ENCODE data around the gene KCNC4.

The KCNC4 gene

DNA sequence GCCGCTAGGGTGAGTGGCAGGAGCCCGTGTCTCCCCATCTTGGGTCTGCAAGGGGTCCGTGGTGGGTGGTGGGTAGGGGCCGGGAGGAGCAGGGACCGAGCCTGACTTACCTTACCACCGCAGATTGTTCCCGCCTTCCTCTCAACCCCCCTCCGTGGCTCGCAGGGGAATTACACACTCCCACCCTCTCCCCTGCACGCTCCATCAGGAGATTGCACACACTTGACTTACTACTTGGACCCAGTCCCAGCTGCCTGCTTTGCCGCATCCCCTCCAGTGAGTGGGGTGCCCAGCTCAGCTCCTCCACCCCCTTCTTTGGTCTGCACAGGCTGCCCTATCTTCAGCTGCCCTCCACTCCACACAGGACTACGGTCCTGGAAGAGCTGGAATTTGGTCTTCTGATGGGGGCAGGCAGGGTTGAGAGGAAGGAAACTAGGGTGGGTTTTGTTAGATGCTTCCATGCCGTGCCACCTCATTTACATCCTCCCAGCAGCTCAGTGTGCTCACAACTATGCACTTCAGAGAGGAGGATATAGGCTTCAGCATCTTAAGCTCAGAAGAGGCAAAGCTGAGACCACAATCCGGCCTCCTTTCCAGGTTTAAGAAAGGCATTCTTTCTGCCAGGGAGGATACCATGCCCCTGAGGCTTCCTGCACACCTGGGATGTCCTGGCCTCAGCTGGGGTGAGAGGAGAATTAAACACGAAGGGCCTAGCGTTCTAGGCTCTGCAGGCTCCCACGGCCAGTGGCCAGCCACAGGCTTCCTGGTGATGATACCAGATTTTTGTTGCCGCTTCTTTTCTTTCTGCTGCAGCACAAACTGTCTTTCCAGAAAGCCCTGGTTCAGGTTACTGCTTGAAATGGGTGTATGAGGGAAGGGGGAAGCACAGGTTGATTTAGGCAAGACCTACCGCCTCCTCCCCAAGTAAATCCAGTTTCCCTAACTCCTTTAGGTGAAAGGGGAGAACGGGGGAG lies 2.3 kb downstream of the KCNC4 start:
- no peak for DNase-seq

DNA sequence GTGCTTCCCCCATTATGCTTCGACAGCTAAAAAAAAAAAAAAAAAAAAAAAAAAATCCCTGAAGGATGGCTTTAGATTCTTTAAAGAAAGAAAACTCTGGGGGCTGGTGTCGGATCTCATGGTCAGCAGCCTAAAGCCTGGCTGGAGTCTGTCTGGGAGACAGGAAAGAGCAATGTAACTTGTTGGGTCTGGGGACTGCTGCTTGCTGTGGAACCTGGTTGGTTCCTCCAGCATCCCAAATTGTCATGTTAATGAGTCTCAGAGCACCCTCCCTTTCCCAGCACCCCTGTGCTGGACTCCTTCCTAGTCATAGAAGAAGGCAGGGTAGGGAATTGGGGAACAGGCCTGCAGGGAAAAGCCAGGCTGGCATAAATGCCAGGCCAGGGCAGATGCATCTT lies 3.0 kb downstream of the KCNC4 start:
- no peak for DNase-seq

DNA sequence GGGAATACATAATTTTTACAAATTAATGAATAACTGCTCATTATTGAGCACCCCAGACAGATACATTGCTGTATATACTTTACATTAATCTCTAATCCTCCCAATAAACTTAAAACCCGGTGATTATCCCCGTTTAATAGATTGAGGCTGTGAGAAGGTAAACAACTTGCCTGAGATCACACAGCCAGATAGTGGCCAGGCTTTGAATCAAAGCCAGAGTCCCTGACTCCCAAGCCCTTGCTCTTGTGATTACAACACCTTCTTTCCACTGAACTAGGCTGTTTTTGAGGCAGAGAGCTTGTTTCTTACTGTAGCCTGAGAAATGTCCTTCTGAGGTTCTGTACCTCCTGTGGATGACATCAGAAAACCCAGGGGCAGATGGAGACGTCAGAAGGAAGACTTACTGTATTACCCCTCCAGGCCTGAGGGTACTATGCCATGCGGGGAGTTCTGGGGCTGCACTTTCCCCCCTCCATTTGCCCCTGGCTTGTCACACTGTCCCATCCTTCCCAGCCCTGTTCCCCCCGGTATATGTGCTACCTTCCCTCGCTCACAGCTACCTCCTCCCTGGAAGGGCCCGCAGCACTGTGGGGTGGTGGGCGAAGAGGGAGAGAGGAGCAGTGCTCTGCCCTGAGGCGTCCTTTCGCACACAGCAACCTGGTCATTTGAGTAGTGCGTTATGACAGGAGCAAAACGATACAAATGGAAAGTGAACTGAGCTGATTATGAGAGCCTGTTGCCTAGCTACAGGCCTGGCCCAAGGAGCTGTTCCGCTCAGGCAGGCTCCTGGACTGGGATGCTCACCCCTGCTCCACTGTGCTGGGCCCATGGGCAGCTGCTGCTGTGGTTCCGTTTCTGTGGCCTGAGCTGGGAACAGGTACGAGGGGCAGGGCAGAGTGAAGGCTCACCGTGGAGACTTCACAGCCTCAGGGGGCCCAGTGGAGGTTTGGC lies 4.6 kb downstream of the KCNC4 start:
- DNase-seq: no peak

DNA sequence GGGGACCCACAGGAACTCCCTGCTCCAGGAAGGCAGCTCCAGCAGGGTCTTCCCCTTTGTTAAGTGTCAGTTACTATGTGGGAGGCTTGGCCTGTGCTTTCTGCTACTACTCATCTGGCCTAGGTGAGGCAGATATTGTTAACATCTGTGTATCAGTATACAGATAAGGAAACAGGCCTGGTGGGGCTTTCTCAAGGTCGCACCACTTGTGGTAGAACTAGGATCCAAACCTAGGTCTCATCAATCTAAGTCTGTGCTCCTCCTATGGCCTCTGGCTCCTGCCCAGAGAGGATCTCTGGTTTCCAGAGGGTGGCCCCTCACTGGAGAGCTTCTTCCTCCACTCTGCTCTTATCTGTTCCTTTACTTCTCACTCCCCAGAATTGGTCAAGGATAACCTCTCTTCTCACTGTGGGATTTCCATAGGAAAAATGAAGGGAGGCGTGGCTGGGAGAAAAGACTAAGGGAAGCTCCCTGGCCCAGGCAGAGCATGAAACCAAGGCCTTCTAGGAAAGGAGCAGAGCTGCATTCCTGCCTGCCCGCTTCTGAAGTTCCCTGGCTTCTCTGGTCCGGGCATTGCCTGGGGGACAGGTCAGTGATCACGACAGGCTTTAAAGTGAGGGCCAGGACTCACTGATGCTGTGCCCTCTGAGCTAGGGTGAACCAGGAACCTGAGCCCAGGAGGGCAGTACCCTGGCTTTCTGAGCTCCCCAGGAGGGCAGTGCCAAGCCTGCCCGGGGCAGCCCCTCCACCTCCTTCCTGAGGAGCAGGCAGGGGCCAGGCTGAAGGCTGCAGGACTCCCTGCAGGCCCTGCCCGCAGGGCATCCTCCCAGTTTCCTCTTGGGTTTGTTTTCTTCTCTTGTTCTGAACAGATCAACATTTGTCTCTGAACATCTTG lies 5.8 kb downstream of the KCNC4 start:
- DNase-seq: no peak

DNA sequence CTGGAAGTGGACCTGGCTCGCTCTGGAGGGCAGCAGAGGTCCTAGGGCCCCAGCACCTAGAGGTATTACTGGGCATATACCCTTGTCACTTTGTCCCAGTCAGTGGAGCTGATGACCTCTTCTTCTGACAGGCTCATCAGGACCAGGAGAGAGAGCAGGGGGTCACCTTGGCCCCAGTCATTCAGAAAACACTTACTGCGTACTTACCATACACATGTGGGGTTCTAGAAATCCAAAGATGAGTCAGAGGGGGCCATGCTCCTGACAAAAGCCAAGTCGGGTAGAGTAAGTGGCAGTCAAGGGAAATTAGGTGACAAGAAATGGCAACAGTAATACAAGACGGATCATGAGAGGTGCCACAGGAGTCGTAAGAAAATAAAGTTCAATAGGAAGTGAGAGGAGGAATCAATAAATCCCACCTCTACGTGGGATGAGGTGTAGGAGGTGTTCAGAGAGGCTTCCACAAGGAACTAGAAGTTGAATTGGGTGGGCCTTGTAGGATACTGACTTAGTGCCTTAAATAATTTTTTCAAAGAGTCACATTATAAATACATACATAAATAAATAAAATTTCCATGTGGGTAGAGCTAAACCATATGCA lies 6.8 kb downstream of the KCNC4 start:
- no peak for DNase-seq

DNA sequence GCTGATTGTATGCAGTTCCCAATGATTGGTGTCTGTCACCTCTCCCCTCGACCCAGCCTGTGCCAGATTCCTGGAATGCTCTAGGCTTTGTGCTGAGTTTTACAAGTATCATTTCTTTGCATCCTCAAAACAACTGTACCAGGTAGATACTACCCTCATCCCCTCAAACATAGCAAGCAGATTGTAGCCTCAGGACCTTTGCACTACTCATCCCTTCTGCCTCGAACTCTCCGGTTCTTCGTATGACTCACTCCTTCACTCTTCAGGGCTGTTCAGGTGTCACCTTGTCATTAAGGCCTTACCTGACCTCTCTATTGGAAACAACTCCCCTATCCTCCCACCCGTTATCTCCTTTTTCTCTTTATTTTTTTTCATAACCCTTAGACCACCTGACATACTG lies 8.0 kb downstream of the KCNC4 start:
- DNase-seq: no peak

DNA sequence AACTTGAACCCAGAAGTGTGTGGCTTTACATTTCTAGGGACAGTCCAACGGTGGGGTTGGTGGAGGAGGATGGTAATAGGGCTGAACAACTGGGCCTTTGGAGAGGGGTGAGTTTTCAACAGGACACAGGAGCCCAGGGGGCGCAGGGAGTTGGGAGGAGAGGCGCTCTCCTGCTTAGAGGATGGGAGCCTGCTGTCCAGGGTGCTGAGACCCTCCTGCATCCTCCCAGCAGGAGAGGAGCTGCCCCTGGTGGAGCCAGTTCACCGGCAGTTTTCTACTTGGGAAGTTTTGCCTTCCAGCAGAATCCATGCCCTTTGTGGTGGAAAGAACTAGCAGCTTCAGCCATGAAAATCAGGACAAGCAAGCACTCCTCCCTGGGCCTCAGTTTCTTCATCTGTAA lies 8.6 kb downstream of the KCNC4 start:
- DNase-seq: no peak

DNA sequence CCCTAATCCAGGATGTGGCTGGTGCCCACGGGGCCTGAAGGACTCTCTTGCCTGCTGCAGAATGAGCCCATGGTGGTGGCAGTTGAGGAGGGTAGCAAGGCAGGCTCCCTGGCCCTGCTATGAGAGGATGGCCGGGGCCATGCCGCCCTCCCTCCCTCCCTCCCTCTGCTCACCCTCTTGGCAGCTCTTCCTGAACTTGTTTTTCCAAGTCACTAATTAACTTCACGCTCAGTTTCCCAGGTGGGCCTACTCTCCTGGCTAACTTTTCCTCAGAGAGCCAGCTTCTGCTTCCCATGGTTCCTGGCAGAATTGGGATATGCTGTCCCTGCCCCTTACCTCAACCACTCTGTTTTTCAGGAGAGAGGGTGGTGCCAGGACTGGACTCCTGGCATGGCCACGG lies 10.2 kb downstream of the KCNC4 start:
- DNase-seq: no peak

DNA sequence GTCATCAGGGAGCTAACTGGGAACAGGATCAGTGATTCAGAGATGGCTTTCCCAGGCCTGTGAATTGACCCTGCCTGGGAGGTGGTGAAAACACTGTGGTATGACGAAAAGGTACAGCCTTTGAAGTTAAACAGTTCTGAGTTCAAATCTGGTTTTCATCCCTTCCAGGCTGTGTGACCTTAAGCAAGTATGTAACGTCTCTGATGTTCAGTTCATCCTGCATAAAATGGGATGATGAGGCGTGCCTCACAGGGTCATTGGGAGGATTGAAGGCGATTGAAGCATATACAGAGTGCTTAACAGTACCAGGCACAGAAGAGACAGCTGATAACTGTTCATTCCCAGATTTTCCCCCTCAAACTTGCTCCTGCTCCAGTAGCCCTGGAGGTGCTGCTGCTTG lies 11.0 kb downstream of the KCNC4 start:
- DNase-seq: no peak

DNA sequence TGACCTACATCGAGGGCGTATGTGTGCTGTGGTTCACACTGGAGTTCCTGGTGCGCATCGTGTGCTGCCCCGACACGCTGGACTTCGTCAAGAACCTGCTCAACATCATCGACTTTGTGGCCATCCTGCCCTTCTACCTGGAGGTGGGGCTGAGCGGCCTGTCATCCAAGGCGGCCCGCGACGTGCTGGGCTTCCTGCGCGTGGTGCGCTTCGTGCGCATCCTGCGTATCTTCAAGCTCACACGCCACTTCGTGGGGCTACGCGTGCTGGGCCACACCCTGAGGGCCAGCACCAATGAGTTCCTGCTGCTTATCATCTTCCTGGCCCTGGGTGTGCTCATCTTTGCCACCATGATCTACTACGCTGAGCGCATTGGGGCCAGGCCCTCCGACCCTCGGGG lies 13.0 kb downstream of the KCNC4 start:
- no peak for DNase-seq

DNA sequence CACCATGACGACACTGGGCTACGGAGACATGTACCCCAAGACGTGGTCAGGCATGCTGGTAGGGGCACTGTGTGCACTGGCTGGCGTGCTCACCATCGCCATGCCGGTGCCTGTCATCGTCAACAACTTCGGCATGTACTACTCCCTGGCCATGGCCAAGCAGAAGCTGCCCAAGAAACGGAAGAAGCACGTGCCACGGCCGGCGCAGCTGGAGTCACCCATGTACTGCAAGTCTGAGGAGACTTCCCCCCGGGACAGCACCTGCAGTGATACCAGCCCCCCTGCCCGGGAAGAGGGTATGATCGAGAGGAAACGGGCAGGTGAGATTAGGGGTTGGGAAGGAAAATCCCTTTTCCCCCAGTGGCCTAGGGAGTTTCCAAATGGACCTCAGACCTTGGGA lies 13.5 kb downstream of the KCNC4 start:
- DNase-seq: no peak

DNA sequence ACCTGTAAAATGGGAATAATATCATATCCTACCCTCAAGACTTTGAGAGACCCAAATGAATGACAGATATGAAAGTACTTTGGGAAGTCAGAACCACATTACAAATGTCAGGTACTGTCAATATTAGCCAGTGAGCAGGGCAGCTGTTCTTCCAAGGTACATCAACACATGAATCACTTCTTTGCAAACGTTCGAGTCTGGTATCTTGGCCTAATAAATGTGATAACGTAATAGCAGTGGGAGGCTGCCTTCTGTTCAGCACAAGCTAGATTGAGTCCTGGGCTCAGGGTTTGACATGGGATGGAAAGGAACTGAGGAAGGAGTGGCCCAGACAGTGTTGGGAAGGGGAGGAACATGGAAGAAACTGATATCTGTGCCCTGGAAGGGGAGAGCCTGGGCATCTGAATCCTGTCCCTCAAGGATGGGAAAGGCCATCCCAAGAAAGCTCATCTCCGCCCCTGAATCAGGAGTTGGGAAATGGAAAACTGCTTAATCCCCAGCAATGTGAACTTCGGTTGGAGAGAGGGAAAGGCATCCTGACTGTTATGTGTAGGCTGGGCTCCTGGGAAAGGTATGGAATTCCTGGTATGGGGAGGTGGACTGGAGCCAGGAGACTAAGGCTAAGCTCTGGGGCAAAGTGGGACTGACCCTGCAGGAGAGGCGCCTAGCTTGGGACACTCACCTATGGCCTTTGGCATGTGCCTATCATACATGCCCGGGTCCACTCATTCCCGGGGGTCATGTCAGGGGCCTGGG lies 14.3 kb downstream of the KCNC4 start:
- no peak for DNase-seq

DNA sequence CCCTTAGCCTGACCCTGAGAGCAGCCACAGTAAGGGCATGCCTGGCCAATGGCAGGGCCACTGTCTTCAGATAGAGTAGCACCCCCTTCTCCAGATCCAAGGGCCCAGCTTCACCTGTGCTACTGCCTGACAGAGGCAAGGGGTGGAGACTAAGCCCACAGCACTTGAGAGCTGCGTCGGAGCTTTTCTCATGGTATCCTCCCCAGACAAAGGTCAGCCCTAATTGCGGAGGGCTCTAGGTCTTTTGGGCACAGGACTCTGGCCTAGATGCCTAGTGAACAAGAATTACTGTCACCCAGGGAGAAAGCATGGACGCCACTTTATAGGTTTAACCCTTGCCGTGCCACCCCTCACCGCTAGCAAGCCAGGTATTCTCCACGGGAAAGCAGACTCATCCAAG lies 15.1 kb downstream of the KCNC4 start:
- DNase-seq: no peak

DNA sequence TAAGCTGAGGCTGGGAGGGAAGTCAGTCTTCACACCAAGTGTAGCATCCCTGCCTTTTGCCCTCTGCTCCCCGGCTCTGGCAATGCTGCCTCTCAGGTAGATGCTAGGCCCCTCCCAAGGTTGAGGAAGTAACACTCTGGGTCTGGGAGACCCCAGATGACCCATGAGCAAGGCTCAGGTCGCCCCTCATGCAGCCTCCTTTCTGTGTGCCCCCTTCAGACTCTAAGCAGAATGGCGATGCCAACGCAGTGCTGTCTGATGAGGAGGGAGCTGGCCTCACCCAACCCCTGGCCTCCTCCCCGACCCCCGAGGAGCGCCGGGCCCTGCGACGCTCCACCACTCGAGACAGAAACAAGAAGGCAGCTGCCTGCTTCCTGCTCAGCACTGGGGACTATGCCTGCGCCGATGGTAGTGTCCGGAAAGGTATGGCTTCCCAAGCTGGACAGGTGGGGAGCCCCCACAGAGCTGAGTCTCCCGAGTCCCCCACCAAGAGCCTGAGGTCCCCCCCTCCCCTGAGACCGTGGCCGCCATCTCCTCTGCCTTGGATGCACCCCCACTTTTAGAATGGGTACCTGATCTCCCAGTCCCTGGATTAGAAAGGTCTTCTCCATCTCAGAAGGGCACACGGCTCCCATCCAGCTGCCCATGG lies 15.8 kb downstream of the KCNC4 start:
- no peak for DNase-seq

DNA sequence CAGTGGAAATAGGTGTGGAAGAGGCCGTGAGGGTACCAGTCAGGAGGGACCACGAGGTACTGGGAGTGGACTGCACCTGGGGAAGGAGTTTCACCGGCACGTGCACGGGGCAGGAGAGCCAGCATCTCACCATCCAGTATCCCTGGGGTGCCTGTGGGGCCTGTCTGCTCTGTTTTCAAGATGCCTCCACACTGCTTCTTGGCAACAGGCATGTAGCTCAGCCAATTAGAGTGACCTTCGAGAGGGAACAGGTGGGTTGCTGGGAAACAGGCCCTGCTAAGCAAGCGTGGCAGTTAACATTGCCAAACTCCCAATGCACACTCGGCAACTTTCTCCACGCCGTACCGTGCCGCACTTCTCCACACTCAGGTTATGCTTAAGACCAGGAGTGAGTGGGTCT lies 17.7 kb downstream of the KCNC4 start:
- no peak for DNase-seq

DNA sequence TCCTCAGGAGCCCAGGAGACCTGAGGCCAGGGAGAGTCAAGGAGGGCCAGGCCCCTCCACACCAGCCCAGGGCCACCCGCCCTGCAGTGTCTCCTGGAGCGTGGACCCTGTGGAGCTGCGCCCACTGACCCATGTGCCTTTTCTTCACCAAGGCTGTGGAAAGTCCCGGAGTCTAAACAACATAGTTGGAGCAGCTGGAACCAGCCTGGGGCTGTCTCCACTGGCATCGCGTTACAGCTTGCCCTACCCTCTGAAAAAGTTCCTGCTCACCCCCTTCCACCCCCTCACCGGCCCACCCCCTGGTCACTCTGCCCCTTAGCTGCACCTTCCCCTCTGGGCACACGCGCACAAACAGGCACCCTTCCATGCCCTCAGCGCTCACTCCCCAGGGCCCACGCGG lies 18.3 kb downstream of the KCNC4 start:
- DNase-seq: no peak

DNA sequence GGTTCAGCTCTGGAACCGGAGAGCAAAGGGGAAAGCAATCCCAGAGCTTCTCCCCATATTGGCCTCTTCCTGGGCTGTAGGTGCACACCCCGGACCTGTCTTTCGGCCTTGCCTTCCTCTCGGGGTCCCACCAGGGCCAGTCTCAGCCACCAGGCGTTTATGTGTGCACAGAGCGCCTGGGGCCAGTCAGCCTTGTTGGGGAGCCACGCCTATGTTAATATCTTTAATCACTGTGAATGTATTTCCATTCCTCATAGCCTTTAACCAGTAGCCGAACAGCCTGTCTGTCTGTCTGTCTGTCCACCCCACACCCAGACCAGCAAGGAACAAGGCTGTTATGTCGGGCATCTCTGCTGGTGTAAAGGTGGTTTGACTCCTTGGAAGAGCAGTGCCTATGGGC lies 18.8 kb downstream of the KCNC4 start:
- DNase-seq: no peak

DNA sequence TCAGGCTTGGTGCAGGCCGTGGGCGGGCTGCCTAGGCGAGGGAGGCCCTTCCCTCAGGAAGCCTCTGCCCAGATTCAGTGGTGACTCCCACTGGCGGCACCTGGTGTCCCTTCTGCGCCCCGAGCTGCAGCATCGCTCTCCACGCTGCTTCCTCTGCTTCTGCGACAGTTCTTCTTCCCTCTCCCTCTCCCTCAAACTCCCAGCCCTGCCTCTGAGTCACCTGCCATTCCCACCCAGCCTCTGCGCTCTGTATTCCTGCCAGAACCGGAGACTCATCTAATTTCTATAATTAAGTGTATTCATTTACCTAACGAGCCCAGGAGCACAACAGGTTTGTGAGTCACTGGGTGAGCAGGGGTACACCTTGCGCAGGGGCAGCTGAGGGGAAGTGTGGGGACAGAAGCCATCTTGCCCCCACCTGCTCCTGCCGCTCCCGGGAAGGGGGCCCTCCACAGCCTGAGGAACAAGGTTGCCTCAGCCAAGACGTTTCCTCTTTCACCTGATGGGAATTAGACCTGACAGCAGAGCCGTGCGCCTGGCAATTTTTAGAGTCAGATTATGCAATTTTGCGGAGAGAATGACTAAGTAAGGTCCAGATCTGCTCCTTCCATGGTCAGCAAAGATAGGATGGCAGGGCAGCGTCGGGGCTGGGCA lies 19.4 kb downstream of the KCNC4 start:
- no peak for DNase-seq

DNA sequence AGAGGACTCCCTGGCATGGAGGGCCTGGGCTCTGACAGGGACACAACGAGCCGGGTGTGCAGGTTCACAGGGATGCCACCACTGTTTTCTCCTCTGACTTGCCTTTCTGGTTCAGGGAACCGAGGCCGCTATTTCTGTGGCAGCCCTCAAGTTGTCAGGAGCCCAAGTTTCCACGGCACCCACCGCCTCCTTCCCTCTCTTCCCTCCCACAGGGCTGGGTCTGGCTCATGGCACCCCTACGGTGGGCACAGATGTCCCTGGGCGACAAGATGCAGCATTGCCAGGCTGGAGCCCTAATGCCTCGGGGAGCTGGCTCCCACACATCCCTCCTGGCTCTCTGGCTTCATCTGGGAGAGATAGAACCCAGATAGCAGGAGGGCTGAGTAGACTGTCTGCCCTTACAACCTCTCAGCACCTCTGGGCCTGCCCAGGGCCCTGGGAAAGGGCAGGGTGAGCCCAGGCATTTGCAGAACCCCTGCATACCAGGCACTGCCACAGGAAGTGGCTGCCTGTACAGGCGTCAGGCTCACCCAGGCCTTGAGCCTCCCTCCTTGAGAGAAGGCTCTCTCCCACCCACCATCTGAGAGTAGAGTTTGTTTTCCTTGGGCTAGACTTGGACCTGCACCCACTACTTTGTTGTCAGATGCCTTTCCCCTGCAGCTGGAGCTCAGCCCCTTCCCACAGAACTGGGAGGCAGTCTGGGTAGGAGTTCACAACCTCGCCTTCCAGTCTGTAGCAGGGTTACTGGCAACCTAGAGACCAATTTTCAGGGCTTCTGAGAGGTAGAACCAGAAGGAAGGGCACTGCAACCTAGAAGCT lies 20.5 kb downstream of the KCNC4 start:
- DNase-seq: no peak

DNA sequence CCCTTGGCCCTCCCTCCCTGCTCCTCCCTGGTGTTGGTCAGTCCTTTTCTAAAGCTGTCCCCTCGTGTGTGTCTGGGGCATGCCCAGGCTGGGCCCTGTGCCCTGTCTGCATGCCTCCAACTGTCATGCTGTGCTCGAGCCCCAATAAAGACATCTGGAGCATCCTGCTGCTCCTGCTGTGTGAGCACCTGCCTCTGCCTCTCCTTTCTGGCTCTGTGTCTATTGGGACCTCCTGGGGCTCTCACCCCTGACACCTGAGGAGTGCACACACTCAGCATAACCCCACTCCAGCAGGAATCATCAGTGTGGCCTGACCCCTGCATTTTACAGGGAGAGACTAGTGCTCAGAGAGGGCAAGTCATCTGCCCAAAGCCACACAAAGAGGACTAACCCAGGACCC lies 23.7 kb downstream of the KCNC4 start:
- DNase-seq: peak; percentile 96

Data from NCI-H146 (cell line).